Omental fat pad (tissue), 4 donors: ENCODE data around the gene HOXA2. TPM values are rescaled to one million over a fixed set of nuclear protein-coding genes. Genes with fewer than 3 reads are reported as not detected.
A peak's percentile ranks its signal among the peaks of the same experiment; 100 is the strongest.

Source experiments
- ATAC-seq: fragments of 150-250 bp; one replicate; pipeline ENCODE4 v1.9.1; 2016; ENCODE audit warnings: mild to moderate bottlenecking, moderate library complexity; ENCODE audit not compliant: low FRiP score
- DNase-seq: peaks from one replicate; pipeline ENCODE4 v3.0.0-alpha.2; 2019; ENCODE audit warnings: low spot score
- CTCF ChIP-seq, 3 donors: fragments of 450-650 bp; IDR thresholded peaks; one replicate each; pipeline ENCODE4 v1.5.1; 2016 to 2017; ENCODE audit warnings: antibody characterized with exemption in 3 of 3, mild to moderate bottlenecking in 3 of 3, moderate library complexity in 2 of 3
- total RNA-seq, 4 donors: library from RNA; depleted of rRNA; stranded (reverse); fragments of >200 nt; gene quantifications; one replicate each; pipeline ENCODE4 v1.1.0, GENCODE V29; 2016

The HOXA2 gene
- total RNA-seq, 4 donors from 2014 or later: 1.1 to 3.5 (median 1.5) TPM

DNA sequence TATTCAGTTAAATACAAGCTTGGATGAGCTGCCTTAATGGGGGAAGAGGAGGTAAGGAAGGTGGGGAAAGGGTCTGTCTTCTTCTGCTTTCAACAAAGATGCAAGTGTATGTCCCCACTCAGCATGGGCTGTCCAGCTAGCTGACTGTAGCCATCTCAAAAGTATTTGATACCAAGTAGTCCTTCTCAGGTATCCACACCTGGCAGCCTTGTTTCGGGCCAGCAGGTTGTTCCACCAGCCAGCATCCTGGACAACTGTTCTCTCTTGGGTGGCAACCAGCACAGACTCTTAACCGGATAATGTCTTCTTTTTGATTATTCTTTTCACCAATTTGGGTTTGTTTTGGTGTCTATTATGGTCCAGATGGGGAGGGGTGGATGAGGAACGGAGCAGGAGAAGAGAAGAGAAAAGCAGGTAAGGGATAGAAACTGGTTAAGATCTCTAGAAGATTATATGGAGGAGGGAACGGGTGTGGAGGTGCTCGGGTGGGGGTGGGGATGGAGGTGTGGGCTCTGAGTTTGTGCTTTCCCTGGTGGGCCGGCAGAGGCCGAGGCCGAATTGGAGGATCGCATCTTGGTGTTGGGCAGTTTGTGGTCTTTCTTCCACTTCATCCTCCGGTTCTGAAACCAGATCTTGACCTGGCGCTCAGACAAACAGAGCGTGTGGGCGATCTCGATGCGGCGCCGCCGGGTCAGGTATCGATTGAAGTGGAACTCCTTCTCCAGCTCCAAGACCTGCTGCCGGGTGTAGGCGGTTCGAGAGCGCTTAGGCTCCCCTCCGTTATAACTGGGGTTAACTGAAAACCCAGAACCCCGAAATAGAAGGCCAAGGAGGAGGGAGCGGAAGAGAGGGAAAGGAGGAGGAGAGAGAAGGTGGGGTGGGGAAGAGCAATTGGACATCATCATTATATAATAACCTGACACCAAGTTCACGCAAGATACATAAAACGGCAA, 26.6 kb upstream of the HOXA2 start:
- ATAC-seq (no peak), DNase-seq (peak; percentile 22)
- TF ChIP-seq CTCF (IDR thresholded peaks at IDR 0.05): no peak

- DNase-seq: no peak
- no peak for ATAC-seq
- no peak for TF ChIP-seq CTCF (IDR thresholded peaks at IDR 0.05)
These were observed 25.6 kb upstream of the HOXA2 start for GRCh38 chr7:27128034-27128433.

DNA sequence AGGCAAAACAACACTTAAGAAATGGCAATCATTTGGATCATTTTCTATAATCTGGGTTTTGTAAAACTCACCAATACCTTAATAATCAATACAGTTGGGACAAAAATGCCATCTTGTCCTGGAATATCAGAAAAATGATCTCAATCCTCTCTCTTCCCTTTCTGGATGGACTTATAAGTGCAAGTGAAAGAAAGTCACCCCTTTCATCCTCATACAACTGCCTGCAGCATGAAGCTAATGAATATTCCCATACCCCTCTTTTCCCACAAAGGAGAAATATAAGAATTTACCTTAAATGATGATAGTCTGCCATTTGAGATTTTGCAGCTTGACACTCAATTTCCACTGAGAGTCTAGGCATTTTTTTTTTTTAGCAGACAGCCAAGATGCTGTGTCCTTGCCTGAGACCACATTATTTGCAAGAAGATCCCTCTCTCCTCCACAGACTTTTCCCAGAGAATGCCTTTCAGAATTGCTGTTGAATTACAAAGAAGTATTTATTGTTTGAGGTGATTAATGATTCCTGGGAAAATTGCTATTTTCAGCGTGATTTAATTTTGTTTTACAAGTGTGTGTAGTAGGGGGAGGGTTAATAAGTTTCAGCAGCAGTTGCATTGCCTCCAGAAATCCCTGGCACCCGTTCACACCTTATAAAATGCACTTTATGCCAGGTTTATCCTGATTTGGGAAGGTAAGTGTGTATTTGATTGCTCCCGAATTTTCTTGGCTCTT, 24.3 kb upstream of the HOXA2 start:
- ATAC-seq (no peak), DNase-seq (no peak)
- no peak for TF ChIP-seq CTCF (IDR thresholded peaks at IDR 0.05)

DNA sequence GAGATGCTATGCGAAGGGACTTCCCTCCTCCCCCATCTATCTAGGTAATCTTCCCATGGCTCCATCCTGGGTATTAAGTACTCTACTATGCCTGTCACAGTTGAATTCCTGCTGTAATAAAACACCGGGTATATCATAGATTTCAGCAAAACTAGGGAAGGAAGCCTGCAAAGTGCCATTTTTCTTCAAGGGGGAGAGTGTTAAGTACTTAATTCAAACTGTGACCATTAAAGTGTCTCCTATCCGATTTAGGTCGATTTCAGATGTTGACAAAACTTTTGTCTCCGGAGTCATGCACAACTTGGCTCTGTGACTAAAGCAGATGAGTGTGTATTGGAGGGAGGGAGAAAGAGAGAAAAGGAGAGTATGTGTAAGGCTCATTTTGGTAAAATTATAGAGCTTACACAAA, 23.5 kb upstream of the HOXA2 start:
- ATAC-seq (no peak), DNase-seq (no peak)
- TF ChIP-seq CTCF (IDR thresholded peaks at IDR 0.05): no peak

DNA sequence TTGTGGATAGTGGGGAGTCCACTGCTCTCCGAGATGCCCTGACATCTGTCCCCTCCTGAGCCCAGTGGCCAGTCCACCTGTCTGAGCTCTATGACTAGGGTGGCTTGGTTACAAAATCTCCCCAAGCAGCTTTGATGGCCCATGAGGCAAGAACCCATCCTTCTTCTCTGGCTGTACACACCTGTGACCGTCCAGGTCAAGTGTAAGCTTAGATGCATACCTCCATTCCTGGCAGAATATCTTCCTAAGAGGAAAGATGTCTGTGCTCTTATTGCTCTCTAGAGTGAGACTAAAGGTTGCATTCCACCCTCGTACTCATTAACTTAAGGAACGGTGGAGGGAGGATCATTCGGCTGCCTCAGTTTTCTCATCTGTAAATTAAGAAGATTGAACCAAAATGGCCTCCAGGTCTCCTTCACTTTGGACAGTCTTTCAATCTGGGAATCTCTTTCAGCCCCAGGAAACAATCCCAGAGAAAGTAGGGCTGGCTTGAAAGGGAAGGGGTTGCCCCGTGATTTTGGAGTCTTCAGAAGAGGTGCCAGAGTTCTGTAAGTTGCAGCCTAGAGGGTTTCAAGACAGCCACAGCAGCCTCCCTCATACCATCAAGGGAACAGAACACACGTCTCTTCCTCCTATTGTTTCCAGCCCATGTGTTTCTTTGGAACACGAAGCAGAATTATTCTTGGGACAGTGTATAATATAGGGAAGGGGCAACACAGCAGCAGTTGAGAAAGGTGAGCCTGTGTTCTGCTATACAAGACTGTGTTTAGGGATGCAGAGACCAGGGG, 22.6 kb upstream of the HOXA2 start:
- ATAC-seq (no peak), DNase-seq (peak; percentile 18)
- no peak for TF ChIP-seq CTCF (IDR thresholded peaks at IDR 0.05)

GRCh38 chr7:27124096-27124901, 21.8 kb upstream of the HOXA2 start:
- no peak for TF ChIP-seq CTCF (IDR thresholded peaks at IDR 0.05)
- peak; percentile 22 for DNase-seq
- peak; percentile 81 for ATAC-seq
